HL-60 (cell line): ENCODE results near the gene DDX25.

Source experiments
- CTCF ChIP-seq: IDR thresholded peaks from one replicate; pipeline ENCODE4 v1.5.1; 2011; ENCODE audit warnings: low read length, control low read depth, inconsistent platforms; ENCODE audit not compliant: insufficient read depth
- GABPA ChIP-seq: IDR thresholded peaks from 2 replicates; pipeline ENCODE4 v1.6.1; 2012; ENCODE audit warnings: low read depth
- REST ChIP-seq: IDR thresholded peaks from 2 replicates; pipeline ENCODE4 v1.6.1; 2012; ENCODE audit warnings: low read depth; ENCODE audit not compliant: insufficient replicate concordance

- TF ChIP-seq CTCF (no peak), REST (no peak), GABPA (no peak)
Measured at GRCh38 chr11:125955856-125956255, 51.5 kb downstream of the DDX25 start.
